GM18867 (cell line): Measurements from ENCODE around the gene LMTK3.

Experiments used
- ATAC-seq: cut with Tn5 transposase; IDR thresholded peaks from one replicate; pipeline ENCODE4 v1.9.1; 2021; ENCODE audit warnings: mild to moderate bottlenecking, moderate library complexity; ENCODE audit not compliant: unreplicated experiment

Gene LMTK3

DNA sequence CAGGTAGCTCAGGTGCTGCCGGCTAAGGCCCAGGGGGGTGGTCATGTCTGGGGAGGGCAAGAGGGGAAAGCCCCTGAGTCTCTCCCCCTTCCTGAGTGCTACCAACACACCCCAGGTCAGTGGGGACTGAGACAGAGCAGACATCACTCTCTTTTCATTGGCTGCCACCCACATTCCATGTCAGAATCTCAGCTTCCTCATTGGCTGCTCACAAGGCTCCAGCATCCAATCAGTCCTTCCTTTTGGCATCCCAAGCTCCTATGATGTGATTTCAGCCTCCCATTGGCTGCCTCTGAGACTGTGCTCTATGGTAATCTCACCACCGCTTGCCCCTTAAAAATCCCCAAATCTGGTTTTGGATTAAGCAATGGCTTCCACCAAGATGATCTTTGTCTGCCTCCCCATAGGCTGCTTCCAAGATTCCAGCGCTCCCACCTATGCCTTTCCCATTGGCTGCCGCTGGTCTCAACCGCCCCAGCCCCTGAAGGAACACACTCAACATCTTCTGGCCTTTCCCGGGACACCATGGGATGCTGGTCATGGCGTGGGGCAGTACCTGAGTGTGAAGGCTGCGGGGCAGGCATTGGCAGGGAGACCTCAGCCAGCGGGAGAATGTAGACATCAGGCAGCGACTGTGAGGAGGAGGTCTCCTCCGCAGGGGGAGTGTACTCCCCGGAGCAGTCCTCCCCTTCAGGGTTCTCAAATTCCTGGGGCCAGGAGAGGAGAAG is 2.0 kb downstream of the LMTK3 start:
- ATAC-seq: no peak

DNA sequence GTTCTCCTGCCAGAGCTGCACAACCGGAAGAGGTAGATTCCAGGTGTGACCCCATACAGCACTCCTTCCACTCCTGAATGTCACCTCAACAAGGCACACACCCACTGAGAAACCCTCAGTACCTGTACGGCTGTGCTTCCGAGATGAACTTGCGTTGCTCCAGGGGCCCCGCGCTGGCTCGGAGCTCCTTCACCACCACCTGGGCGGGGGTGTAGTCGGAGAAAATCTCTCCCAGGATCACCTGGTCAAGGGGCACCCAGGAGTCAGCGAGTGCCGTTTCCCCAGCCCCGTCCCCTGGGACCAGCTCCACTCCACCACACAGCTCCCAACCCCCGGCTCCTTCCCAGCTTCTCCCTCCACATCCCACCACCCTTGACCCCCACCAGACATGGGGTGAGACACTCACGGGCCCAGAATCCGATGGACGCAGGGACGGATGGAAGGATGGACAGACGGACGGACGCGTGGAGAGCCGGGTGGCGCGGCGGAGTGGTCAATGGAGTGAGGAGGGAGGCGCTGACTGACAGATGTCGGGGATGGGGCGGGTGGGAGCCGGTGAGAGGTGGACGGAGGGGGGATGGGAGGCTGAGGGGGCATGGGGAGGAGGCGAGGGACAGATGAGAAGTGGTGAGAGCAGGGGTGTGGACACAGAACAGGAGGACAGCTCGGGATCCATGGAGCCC is 2.8 kb downstream of the LMTK3 start:
- no peak for ATAC-seq

DNA sequence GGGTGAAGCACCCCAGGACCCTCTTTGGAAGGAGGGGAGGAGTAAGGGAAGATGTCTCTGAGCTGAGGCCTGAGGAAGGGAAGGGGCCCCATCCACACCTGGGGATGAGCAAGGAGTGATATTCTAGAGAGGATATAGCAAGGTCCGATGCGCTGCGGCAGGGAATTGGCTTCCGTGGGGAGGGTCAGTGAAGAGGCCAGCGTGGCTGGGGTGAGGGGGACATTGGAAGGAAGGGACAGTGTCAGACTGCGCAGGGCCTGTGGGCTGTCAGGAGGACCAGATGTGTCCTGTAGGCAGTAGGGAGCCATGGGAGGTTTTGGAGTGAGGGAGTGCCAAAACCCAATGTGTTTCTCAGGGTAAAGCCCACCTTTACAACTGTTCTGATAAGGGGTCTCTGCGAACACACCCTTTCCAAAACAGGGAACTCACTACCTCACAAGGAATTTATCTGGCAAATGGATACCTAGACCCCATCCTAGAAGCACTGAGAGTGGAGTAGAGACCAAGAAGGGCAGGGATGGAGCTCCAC is 3.7 kb downstream of the LMTK3 start:
- ATAC-seq: no peak

DNA sequence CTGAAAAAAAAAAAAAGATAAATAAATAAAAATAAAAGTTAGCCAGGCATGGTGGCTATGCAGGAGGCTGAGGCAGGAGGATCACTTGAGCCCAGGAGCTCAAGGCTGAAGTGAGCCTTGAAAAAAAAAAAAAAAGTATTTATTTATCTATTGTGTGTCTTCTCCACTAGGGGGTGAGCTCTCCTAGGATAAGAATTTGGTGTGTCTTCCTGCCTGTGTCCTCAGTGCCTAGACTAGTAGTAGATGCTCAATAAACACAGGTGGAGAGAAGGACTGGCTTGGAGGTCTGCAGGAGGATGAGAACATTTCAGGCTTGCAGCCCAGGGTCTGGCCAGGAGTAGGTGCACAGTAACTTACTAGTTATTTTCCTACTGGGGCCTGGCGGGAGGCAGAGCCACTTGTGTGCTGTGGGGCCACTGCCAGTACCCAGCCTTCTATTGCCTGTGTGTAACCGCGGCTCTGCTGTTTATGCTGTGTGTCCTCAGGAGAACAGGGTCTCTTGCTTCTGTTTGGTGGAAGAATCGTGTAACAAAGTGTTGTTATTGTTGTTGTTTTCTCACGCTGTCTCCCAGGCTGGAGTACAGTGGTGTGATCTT is 5.4 kb downstream of the LMTK3 start:
- ATAC-seq: no peak

GRCh38 chr19:48502350-48503018 is 9.2 kb downstream of the LMTK3 start:
- ATAC-seq: peak; percentile 48

GRCh38 chr19:48501494-48502349 is 9.9 kb downstream of the LMTK3 start:
- peak; percentile 28 for ATAC-seq

DNA sequence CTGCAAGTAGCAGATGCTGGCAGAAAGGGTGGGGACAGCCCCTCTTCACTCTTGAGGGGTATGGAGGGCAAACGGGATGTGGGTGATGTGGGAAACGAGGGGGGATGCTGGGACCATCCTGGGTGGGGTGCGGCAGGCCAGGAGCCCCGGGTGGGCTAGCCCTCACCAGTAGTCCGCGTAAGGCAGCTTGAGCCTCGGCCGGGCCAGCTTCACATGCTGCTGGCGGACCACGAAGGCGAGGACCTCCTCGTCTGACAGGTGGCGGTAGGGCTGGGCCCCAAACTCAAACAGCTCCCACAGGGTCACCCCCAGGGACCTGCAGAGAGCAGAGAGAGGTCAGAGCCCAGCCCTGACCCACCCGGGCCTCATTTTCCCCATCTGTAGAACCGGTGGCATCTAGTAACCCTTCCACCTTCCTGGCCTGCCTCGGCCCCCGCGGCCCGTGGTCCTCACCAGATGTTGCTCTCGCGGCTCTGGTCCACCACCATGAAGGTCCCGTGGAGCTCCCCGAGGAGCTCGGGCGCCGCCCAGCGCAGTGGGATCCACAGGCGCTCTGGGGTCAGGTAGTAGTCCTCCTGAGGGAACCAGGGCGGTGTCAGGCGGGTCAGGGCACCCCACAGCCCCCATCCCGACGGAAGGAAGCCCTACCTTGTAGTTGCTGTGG is 10.7 kb downstream of the LMTK3 start:
- no peak for ATAC-seq

- no peak for ATAC-seq
These were observed 12.1 kb downstream of the LMTK3 start for GRCh38 chr19:48499316-48500090.

DNA sequence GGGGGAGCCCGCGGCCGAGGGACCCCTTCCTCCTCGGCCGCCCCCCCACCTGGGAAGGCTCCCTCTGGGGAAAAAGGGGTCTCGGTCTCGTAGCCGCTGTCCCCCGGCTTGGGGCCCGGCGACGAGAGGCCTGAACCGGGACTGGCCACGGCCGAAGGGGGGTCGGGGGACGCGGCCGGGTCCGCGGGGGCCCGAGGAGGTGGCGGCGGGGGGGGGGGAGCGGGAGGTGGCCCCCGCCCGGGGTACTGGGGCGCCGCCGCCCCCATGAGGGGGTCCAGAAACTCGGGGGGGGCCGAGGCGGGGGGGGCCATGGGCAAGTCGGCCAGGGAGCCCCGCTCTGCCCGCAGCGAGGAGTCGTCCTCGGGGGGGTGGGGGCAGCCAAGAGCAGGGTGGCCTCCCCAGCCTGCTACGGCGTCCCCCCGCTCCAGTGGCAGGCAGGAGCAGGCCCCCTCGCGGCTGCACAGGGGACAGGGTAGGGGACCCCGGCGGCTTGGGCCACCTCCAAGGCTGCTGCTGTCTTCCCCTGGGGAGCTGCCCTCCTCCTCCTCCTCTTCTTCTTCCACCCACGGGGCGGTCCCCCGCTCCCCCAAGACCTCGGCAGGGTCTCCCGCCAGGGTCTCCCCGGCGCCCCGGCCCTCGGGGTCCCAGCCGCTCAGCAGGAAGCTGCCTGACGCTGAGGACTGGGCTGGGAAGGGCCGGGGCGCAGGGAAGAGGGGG is 12.9 kb downstream of the LMTK3 start:
- no peak for ATAC-seq

- no peak for ATAC-seq
These were observed 13.7 kb downstream of the LMTK3 start for GRCh38 chr19:48497728-48498594.

DNA sequence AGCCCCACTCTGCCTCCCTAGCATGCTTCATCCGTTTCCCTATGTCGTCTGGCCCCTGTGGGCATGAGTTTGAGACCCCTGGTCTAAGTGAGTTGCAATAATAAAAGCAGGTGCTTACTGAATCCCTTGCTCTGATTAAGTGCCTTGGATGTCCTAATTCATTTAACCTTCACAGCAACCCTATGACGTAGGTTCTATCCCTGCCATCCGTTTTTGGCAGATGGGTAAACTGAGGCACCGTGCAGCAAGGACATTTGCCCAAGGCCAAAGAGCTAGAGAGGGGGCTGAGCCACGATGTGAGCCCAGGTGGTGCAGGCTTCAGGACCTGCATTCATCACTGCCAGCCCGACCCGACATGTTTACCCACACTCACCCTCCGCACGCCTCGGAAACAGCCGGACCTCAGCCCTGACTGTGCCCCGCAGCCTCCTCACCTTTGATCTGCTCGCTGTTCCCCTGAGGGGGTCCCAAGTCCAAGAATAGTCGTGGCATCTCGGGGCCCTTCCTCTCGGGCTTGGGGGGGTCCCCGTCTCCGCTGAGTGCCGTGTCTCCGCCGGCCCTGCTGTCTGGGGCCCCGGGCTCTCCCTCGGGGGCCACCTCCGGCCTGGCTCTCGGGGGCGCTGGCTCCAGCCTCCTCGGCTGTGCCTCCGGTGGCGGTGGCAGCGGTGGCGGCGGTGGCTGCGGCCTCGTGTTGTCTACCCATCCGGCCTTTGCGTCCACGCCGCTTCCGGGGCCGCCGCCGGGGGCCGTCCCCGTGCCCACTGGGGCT is 14.5 kb downstream of the LMTK3 start:
- no peak for ATAC-seq

DNA sequence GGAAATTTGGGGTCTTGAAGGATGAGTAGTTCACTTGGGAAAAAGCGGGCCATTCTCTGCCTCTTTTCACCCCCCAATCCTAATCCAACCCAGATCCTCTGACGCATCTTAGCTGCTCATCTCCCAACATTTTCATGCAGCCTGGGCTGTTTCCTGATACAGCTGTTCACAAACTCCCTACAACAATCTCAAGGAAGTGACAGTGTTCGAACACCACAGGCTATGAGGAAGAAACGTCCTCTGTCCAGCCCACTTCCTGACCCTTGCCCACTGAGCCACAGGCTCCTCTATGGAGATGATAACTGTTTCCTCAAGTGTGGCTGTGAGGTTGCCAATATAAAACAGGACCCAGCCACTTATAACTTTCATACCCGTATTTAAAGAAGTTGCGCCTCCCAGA is 16.2 kb downstream of the LMTK3 start:
- no peak for ATAC-seq

DNA sequence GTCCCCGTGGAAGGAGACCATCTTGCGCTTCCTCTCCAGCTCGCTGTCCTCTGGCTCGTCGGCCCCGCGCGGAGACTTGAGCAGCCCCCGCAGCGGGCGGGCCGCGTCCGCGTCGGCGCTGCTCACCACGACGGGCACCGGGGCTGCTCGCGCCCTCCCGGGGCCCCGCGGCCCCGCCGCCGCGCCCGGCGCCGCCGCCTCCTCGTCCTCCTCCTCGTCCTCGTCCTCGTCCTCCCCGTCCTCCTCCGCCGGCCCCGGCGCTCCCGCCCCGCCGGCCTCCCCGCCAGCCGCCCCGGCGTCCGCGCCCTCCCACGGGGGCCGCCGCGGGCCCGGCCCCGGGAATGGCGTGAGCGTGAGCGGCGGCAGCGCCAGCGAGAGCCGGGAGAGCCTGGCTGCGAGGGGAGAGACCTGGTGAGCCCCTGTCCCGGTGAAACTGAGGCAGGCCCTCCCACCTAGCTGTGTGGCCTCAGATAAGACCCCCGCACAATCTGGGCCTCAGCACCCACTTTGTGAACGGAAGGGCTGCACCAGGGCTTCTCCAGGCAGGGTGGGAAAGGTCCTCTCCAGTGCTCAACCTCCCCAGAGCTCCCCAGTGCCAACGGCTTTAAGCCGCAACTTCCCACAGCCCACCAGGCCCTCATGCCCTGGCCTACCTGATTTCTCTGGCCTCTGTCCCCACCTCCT is 17.8 kb downstream of the LMTK3 start:
- peak; percentile 8 for ATAC-seq

DNA sequence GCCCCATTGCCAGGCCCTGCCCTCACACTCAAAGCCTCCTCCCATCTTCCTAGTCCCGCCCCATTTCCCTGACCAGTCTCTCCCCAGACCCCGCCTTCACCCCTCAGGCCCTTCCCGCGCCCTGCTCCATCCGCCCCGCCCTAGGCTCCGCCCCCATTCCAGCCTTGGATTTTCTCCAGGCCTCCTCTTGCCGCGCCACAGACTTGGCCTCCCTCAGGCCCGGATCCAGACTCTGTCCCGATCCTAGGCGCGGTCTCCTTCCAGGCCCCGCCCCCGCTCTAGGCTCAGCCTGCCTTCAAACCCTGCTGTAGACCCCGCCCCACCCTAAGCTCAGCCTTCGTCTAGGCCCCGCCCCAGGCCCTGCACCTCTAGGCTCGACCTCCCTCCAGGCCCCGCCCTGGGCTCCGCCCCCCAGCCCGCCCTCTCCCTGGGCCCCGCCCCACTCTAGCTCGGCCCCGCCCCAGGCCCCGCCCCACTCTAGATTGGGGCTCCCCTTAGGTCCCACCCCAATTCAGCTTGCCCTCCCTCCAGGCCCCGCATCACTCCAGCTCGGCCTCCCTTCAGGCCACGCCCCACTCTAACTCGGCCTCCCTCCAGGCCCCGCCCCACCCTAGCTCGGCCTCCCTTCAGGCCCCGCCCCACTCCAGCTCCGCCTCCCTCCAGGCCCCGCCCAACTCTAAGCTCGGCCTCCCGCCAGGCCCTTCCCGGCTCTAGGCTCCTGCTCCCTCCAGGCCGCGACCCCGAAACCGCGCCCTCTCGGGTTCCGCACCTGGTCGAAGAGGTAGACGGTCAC is 18.5 kb downstream of the LMTK3 start:
- ATAC-seq: peak; percentile 69

- no peak for ATAC-seq
These were observed 19.9 kb downstream of the LMTK3 start for GRCh38 chr19:48491793-48492123.
